ENCODE data around the gene GID8.
A peak's percentile ranks its signal among the peaks of the same experiment; 100 is the strongest.
"Not testable (repeated sequence)": the region's sequence is repeated elsewhere in the genome, so short reads cannot be mapped to it uniquely, and the experiment has no call there.

GID8 gene

GRCh38 chr20:62921119-62921687 lies 16.7 kb upstream of the GID8 start:
- CTCF ChIA-PET, result interaction anchor here (0.8 to 7.3 kb wide), 12 partner anchors 9 to 127 kb away, joined by 3 to 58 read pairs (median 4); no protein-coding TSS in a partner anchor
- DNase-seq, result peak; percentile 76
- Mint-ChIP-seq H3K9me3 (no peaks in the 10 kb centered on the region), H3K36me3 (peaks cover 30% of the 10 kb centered on the region), H3K4me1 (peaks cover 84% of the 10 kb centered on the region), H3K27ac (peak overlapping the region; percentile 90), H3K27me3 (no peaks in the 10 kb centered on the region), H3K4me3 (peak overlapping the region; percentile 64)

- peak; percentile 64 for DNase-seq
- CTCF ChIA-PET, result interaction anchor here (1.0 to 7.3 kb wide), 3 partner anchors 15 to 31 kb away, joined by 3 to 58 read pairs (median 3); no protein-coding TSS in a partner anchor
- peak overlapping the region; percentile 89 for H3K27ac Mint-ChIP-seq
- H3K4me3 Mint-ChIP-seq, result peak overlapping the region; percentile 66
- peaks cover 24% of the 10 kb centered on the region for H3K36me3 Mint-ChIP-seq
- H3K27me3 Mint-ChIP-seq, result no peaks in the 10 kb centered on the region
- no peaks in the 10 kb centered on the region for H3K9me3 Mint-ChIP-seq
- H3K4me1 Mint-ChIP-seq, result peaks cover 83% of the 10 kb centered on the region
Observed at GRCh38 chr20:62922451-62922921, 15.5 kb upstream of the GID8 start.

DNA sequence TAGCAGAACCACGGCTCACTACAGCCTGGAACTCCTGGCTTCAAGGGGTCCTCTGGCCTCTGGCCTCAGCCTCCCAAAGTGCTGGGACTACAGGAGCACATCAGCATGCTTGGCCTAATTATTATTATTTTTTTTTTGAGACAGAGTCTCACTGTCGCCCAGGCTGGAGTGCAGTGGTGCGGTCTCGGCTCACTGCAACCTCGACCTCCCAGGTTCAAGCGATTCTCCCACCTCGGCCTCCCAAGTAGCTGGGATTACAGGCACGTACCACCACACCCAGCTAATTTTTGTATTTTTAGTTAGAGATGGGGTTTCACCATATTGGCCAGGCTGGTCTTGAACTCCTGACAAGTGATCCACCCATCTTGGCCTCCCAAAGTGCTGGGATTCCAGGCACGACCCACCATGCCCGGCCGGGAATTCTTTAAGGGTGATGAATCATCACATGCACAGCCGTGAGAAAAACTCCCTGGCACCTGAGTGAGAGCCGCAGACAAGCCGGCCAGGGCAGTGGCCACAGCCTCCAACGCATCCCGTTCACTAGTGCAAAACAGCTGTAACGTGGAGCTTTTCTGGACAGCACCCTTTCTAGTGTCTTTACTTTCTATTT lies 14.8 kb upstream of the GID8 start:
- H3K9me3 Mint-ChIP-seq, DNase-seq, H3K27me3 Mint-ChIP-seq: not testable (repeated sequence)
- Mint-ChIP-seq H3K36me3 (peaks cover 25% of the 10 kb centered on the region), H3K4me3 (peak overlapping the region; percentile 97), H3K27ac (peak overlapping the region; percentile 89), H3K4me1 (peaks cover 83% of the 10 kb centered on the region)
- CTCF ChIA-PET, result interaction anchor here (0.6 to 7.3 kb wide), 3 partner anchors 15 to 22 kb away, joined by 3 to 58 read pairs (median 34); no protein-coding TSS in a partner anchor

- Mint-ChIP-seq H3K27ac (peak overlapping the region; percentile 95), H3K9me3 (no peaks in the 10 kb centered on the region), H3K4me3 (peak overlapping the region; percentile 97), H3K27me3 (no peaks in the 10 kb centered on the region), H3K4me1 (peaks cover 83% of the 10 kb centered on the region), H3K36me3 (peaks cover 25% of the 10 kb centered on the region)
- CTCF ChIA-PET, result interaction anchor here (0.6 to 5.8 kb wide), 5 partner anchors 12 to 30 kb away, joined by 3 to 34 read pairs (median 4); no protein-coding TSS in a partner anchor
- no peak for DNase-seq
Observed at GRCh38 chr20:62923669-62924441, 14.1 kb upstream of the GID8 start.

DNA sequence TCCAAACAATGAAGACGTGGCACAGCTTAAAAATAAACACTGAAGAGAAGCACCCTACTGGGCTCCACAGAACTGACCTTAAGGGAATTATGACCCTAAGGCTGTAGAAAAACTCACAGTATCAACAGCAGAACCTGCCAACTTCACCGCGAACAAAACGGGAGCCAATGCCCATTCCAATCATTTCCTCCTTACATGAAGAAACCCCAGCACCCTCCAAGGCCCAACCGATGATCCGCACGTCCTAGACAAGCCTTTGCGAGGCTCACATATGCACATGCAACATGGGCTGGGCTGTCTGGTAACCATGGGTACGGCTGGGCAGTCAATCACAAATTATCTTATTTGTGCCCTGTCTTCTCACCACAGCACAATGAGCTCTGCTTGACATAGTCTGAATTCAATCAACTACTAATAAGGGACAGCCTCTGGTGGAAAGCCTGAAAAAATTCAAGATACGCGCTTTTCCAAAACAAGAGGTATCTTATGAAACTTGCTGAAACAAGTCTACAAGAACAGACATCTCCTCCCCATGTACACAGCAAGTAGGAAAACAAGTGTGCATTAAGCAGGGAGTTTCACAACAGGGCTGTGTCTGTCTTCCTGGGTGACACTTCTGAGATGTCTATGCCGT lies 13.4 kb upstream of the GID8 start:
- H3K27me3 Mint-ChIP-seq, result no peaks in the 10 kb centered on the region
- H3K36me3 Mint-ChIP-seq, result peaks cover 27% of the 10 kb centered on the region
- peak overlapping the region; percentile 95 for H3K27ac Mint-ChIP-seq
- no peaks in the 10 kb centered on the region for H3K9me3 Mint-ChIP-seq
- CTCF ChIA-PET, result interaction anchor here (1.0 to 5.8 kb wide), 5 partner anchors 13 to 117 kb away, joined by 3 to 34 read pairs (median 4); no protein-coding TSS in a partner anchor
- peaks cover 79% of the 10 kb centered on the region for H3K4me1 Mint-ChIP-seq
- DNase-seq, result peak; percentile 39
- H3K4me3 Mint-ChIP-seq, result peak overlapping the region; percentile 97

- peak overlapping the region; percentile 97 for H3K4me3 Mint-ChIP-seq
- H3K36me3 Mint-ChIP-seq, result peaks cover 27% of the 10 kb centered on the region
- CTCF ChIA-PET, result interaction anchor here (1.0 to 5.8 kb wide), 4 partner anchors 18 to 117 kb away, joined by 3 to 34 read pairs (median 4); no protein-coding TSS in a partner anchor
- H3K9me3 Mint-ChIP-seq, result no peaks in the 10 kb centered on the region
- H3K27me3 Mint-ChIP-seq, result no peaks in the 10 kb centered on the region
- H3K4me1 Mint-ChIP-seq, result peaks cover 79% of the 10 kb centered on the region
- peak overlapping the region; percentile 95 for H3K27ac Mint-ChIP-seq
- DNase-seq, result no peak
Observed at GRCh38 chr20:62925076-62925419, 12.9 kb upstream of the GID8 start.

GRCh38 chr20:62925420-62926228 lies 12.3 kb upstream of the GID8 start:
- H3K4me1 Mint-ChIP-seq, result peaks cover 79% of the 10 kb centered on the region
- DNase-seq, result peak; percentile 66
- H3K9me3 Mint-ChIP-seq, result no peaks in the 10 kb centered on the region
- H3K27me3 Mint-ChIP-seq, result no peaks in the 10 kb centered on the region
- peak overlapping the region; percentile 95 for H3K27ac Mint-ChIP-seq
- H3K36me3 Mint-ChIP-seq, result peaks cover 27% of the 10 kb centered on the region
- CTCF ChIA-PET, result interaction anchor here (0.9 to 5.8 kb wide), 4 partner anchors 9 to 118 kb away, joined by 3 to 34 read pairs (median 4); no protein-coding TSS in a partner anchor
- peak overlapping the region; percentile 97 for H3K4me3 Mint-ChIP-seq

- H3K27me3 Mint-ChIP-seq, result no peaks in the 10 kb centered on the region
- peaks cover 26% of the 10 kb centered on the region for H3K36me3 Mint-ChIP-seq
- H3K9me3 Mint-ChIP-seq, result no peaks in the 10 kb centered on the region
- peak within 1 kb of the TSS; percentile 95 for H3K27ac Mint-ChIP-seq
- peak; percentile 91 for DNase-seq
- H3K4me3 Mint-ChIP-seq, result peak within 1 kb of the TSS; percentile 97
- peaks cover 78% of the 10 kb centered on the region for H3K4me1 Mint-ChIP-seq
- CTCF ChIA-PET, result interaction anchor here (0.9 to 5.8 kb wide), 6 partner anchors 8 to 46 kb away, joined by 3 to 34 read pairs (median 8); partner anchors contain the start of gene GID8
Observed at GRCh38 chr20:62926229-62927127, 11.5 kb upstream of the GID8 start, which contains the start of gene DIDO1. Gene DIDO1 (minus strand): TSS chr20:62926505.

- H3K4me1 Mint-ChIP-seq, result peaks cover 75% of the 10 kb centered on the region
- H3K36me3 Mint-ChIP-seq, result peaks cover 26% of the 10 kb centered on the region
- H3K27ac Mint-ChIP-seq, result peak overlapping the region; percentile 94
- no peaks in the 10 kb centered on the region for H3K27me3 Mint-ChIP-seq
- CTCF ChIA-PET, result interaction anchor here (0.7 to 5.8 kb wide), 5 partner anchors 9 to 45 kb away, joined by 3 to 34 read pairs (median 11); partner anchors contain the start of gene GID8
- peak overlapping the region; percentile 95 for H3K4me3 Mint-ChIP-seq
- no peaks in the 10 kb centered on the region for H3K9me3 Mint-ChIP-seq
- no peak for DNase-seq
Observed at GRCh38 chr20:62927128-62927705, 10.7 kb upstream of the GID8 start.

DNA sequence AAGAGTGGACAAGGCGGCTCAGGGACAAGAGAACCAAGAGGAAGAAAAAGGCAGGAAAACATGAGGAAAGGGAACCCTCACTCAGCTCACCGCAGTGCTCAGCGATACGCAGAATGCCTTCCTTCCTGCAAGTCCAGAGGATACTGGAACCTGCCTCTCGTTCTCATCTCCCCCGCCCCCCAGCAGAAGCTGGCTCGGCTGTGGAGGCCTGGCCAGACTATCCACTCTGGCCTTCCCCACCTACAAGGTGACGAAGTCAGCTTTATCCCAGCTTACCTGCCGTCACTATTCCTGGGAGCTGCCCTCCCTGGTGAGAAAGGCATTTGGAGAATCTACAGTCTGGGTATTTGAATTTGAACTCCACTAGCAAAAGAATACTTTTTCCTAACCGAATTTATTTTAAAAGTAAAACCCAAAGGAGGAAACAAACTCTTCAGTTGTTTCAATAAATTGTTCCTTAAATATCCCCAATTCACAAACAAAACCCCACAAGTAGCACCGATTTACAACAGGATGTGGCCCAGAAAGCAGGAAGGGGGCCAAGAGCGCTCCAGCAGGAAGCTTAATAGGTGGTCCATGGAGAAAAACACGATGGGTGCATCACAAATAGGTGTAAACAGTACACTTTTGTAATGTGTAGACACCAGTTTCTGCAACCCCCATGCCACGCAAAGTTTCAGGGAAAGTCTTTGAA lies 9.6 kb upstream of the GID8 start:
- Mint-ChIP-seq H3K9me3 (no peaks in the 10 kb centered on the region), H3K27me3 (no peaks in the 10 kb centered on the region), H3K4me3 (peak overlapping the region; percentile 95), H3K27ac (peak overlapping the region; percentile 94), H3K4me1 (peaks cover 74% of the 10 kb centered on the region), H3K36me3 (peaks cover 26% of the 10 kb centered on the region)
- DNase-seq, result peak; percentile 35
- CTCF ChIA-PET, result interaction anchor here (1.3 to 5.8 kb wide), 5 partner anchors 8 to 44 kb away, joined by 4 to 34 read pairs (median 11); partner anchors contain the start of gene GID8

- Mint-ChIP-seq H3K9me3 (no peaks in the 10 kb centered on the region), H3K27me3 (no peaks in the 10 kb centered on the region), H3K36me3 (peaks cover 24% of the 10 kb centered on the region), H3K27ac (peak overlapping the region; percentile 94), H3K4me1 (peaks cover 68% of the 10 kb centered on the region), H3K4me3 (peak overlapping the region; percentile 95)
- CTCF ChIA-PET, result interaction anchor here (0.6 to 2.5 kb wide), 3 partner anchors 11 to 80 kb away, joined by 4 to 14 read pairs (median 5); no protein-coding TSS in a partner anchor
- peak; percentile 73 for DNase-seq
Observed at GRCh38 chr20:62929051-62929538, 8.9 kb upstream of the GID8 start.

All from activated naive CD4-positive, alpha-beta T cell treated with anti-CD3 and anti-CD28 coated beads, Interleukin-2, amount 10 ng/mL, durations not matched to agents 7 days and 5 days (primary cell).